WTC11 (cell line): ENCODE measurements around the gene SRRM3. TPM values are rescaled to one million over a fixed set of nuclear protein-coding genes. Genes with fewer than 3 reads are reported as not detected.
"Not testable (repeated sequence)": the region's sequence is repeated elsewhere in the genome, so short reads cannot be mapped to it uniquely, and the experiment has no call there.

Experiments
- ATAC-seq: fragments of 200-7000 bp; cut with Tn5 transposase; 2 replicates; pipeline ENCODE4 v1.10.0; 2021; ENCODE audit warnings: mild to moderate bottlenecking, moderate library complexity
- CTCF ChIA-PET: fragments of 300-600 bp; sonication (Branson Sonifier 250); formaldehyde crosslinking; loops from one replicate; lab custom pipeline; 2021; ENCODE audit warnings: antibody characterized with exemption; lab: Charles Lee
- POLR2A ChIA-PET: fragments of 350-600 bp; sonication (Branson Sonifier 250); formaldehyde crosslinking; loops from one replicate; lab custom pipeline; 2021; ENCODE audit warnings: antibody characterized with exemption; lab: Charles Lee
- DNase-seq: peaks from one replicate; pipeline ENCODE4 v3.0.0; 2021; ENCODE audit warnings: low spot score
- H3K27ac Mint-ChIP-seq: 2 replicates; pipeline ENCODE4 v1.8.0; 2021; ENCODE audit warnings: mixed read lengths
- H3K27me3 Mint-ChIP-seq: 2 replicates; pipeline ENCODE4 v1.8.0; 2021; ENCODE audit warnings: low read depth, mild to moderate bottlenecking, moderate library complexity, mixed read lengths
- H3K36me3 Mint-ChIP-seq: 2 replicates; pipeline ENCODE4 v1.8.0; 2021; ENCODE audit warnings: mixed read lengths
- H3K4me1 Mint-ChIP-seq: 2 replicates; pipeline ENCODE4 v1.8.0; 2022; ENCODE audit warnings: mixed read lengths
- H3K4me3 Mint-ChIP-seq: 2 replicates; pipeline ENCODE4 v1.8.0; 2021; ENCODE audit warnings: mild to moderate bottlenecking, moderate library complexity, mixed read lengths
- H3K9me3 Mint-ChIP-seq: 2 replicates; pipeline ENCODE4 v1.8.0; 2021; ENCODE audit warnings: mixed read lengths
- ATF1 ChIP-seq: sonication (generic); formaldehyde crosslinking; IDR thresholded peaks from 2 replicates; pipeline ENCODE4 v1.8.1; 2023; ENCODE audit warnings: mild to moderate bottlenecking, moderate library complexity, missing genetic modification reagents
- CREB1 ChIP-seq: sonication (generic); formaldehyde crosslinking; IDR thresholded peaks from 2 replicates; pipeline ENCODE4 v1.8.0; 2023; ENCODE audit warnings: mild to moderate bottlenecking, missing genetic modification reagents
- ELF4 ChIP-seq: sonication (generic); formaldehyde crosslinking; IDR thresholded peaks from 2 replicates; pipeline ENCODE4 v1.8.1; 2022; ENCODE audit warnings: low read depth, mild to moderate bottlenecking, moderate library complexity, missing genetic modification reagents
- ERG ChIP-seq: fragments of 250-450 bp; sonication (Bioruptor Pico); IDR thresholded peaks from 2 replicates; pipeline ENCODE4 v1.8.0; 2021; ENCODE audit warnings: mild to moderate bottlenecking
- FOXJ3 ChIP-seq: sonication (generic); formaldehyde crosslinking; IDR thresholded peaks from 2 replicates; pipeline ENCODE4 v1.9.0; 2021; ENCODE audit warnings: missing genetic modification reagents, mild to moderate bottlenecking, borderline replicate concordance
- JAZF1 ChIP-seq: fragments of 250-450 bp; sonication (Bioruptor Pico); IDR thresholded peaks from 2 replicates; pipeline ENCODE4 v1.9.0; 2021; ENCODE audit warnings: moderate library complexity, mild to moderate bottlenecking, inconsistent platforms
- MAX ChIP-seq: sonication (generic); formaldehyde crosslinking; IDR thresholded peaks from 2 replicates; pipeline ENCODE4 v1.8.0; 2022; ENCODE audit warnings: mild to moderate bottlenecking, missing genetic modification reagents
- MYBL2 ChIP-seq: sonication (generic); formaldehyde crosslinking; IDR thresholded peaks from 2 replicates; pipeline ENCODE4 v1.8.1; 2023; ENCODE audit warnings: mild to moderate bottlenecking, moderate library complexity, missing genetic modification reagents
- NFYB ChIP-seq: sonication (generic); formaldehyde crosslinking; conservative IDR thresholded peaks from 2 replicates; pipeline ENCODE4 v1.8.0; 2022; ENCODE audit warnings: low read depth, missing genetic modification reagents
- PREB ChIP-seq: sonication (generic); formaldehyde crosslinking; IDR thresholded peaks from 2 replicates; pipeline ENCODE4 v1.8.1; 2022; ENCODE audit warnings: mild to moderate bottlenecking, missing genetic modification reagents, moderate library complexity, borderline replicate concordance
- RELA ChIP-seq: sonication (generic); formaldehyde crosslinking; IDR thresholded peaks from 2 replicates; pipeline ENCODE4 v1.8.1; 2022; ENCODE audit warnings: missing genetic modification reagents, mild to moderate bottlenecking, borderline replicate concordance
- TP53 ChIP-seq: sonication (generic); formaldehyde crosslinking; IDR thresholded peaks from 2 replicates; pipeline ENCODE4 v1.8.1; 2023; ENCODE audit warnings: mild to moderate bottlenecking, missing genetic modification reagents
- ZBTB21 ChIP-seq: sonication (generic); formaldehyde crosslinking; IDR thresholded peaks from 2 replicates; pipeline ENCODE4 v1.8.1; 2023; ENCODE audit warnings: mild to moderate bottlenecking, missing genetic modification reagents, borderline replicate concordance
- ZNF138 ChIP-seq: sonication (generic); formaldehyde crosslinking; conservative IDR thresholded peaks from 2 replicates; pipeline ENCODE4 v1.8.1; 2022; ENCODE audit warnings: mild to moderate bottlenecking, moderate library complexity, missing genetic modification reagents
- ZNF219 ChIP-seq: sonication (generic); formaldehyde crosslinking; IDR thresholded peaks from 2 replicates; pipeline ENCODE4 v1.8.0; 2023; ENCODE audit warnings: missing genetic modification reagents, mild to moderate bottlenecking, borderline replicate concordance
- ZNF416 ChIP-seq: fragments of 250-450 bp; sonication (Bioruptor Pico); IDR thresholded peaks from 2 replicates; pipeline ENCODE4 v1.9.0; 2021; ENCODE audit warnings: mild to moderate bottlenecking, inconsistent platforms
- ZNF423 ChIP-seq: fragments of 250-450 bp; sonication (Bioruptor Pico); IDR thresholded peaks from 2 replicates; pipeline ENCODE4 v2.1.2; 2022; ENCODE audit warnings: mild to moderate bottlenecking, moderate library complexity
- total RNA-seq: library from RNA; stranded (reverse); gene quantifications from 3 replicates; pipeline ENCODE4 v1.2.3, GENCODE V29; 2021
- TF ChIP-seq, protein P1 (sequence below): sonication (generic); formaldehyde crosslinking; IDR thresholded peaks from 2 replicates; pipeline ENCODE4 v1.8.0; 2023; ENCODE audit warnings: missing genetic modification reagents
- TF ChIP-seq, protein P2 (sequence below): sonication (generic); formaldehyde crosslinking; IDR thresholded peaks from 2 replicates; pipeline ENCODE4 v1.8.0; 2022; ENCODE audit warnings: mild to moderate bottlenecking, missing genetic modification reagents
- TF ChIP-seq, protein P3 (sequence below): fragments of 250-450 bp; sonication (Bioruptor Pico); IDR thresholded peaks from 2 replicates; pipeline ENCODE4 v1.9.0; 2021; ENCODE audit warnings: mild to moderate bottlenecking, borderline replicate concordance

SRRM3 gene
- total RNA-seq, 1 experiment from 2014 or later: 17.7 TPM

DNA sequence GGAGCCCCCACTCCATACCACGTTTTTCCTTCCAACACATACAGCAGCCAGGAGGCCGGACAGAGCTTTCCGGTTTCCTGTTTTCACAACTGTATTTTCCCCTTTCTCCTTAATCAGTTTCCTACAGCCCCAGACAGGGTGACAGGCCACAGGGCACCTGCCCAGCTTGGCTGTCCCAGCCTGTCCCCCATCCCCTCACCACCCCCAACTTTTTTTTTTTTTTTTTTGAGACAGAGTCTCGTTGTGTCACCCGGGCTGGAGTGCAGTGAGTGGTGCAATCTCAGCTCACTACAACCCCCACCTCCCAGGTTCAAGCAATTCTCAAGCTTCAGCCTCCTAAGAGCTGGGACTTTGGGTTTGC, 90.5 kb downstream of the SRRM3 start (continued):
- TF ChIP-seq PREB (CRISPR knock-in tag): no peak

DNA sequence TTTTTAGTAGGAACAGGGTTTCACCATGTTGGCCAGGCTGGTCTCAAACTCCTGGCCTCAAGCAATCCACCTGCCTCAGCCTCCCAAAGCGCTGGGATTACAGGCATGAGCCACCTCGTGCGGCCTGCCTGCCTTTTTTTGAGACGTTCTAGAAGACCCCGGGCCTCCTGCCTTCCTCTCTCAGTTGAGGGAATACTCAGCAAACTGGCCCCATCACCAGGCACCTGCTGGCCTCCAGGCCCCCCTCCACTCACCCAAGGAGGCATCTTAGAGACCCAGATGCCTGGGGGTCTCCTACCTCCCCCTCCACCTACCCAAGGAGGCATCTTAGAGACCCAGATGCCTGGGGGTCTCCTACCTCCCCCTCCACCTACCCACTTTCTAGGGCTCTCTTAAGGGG, 91.2 kb downstream of the SRRM3 start:
- not testable (repeated sequence) for H3K27ac Mint-ChIP-seq, ATAC-seq, DNase-seq, H3K4me3 Mint-ChIP-seq, H3K27me3 Mint-ChIP-seq, H3K36me3 Mint-ChIP-seq, H3K9me3 Mint-ChIP-seq
- H3K4me1 Mint-ChIP-seq: peaks cover 39% of the 10 kb centered on the region
- ChIA-PET CTCF (interaction anchor here (0.7 to 4.1 kb wide), 9 partner anchors 10 to 219 kb away, joined by 4 to 90 read pairs (median 10); partner anchors contain the start of gene HSPB1), POLR2A (interaction anchor here (0.7 kb wide), 1 partner anchor 16 kb away, joined by 3 read pairs; no protein-coding TSS in a partner anchor)

GRCh38 chr7:76293407-76293901, 91.8 kb downstream of the SRRM3 start:
- ATAC-seq (no peak), DNase-seq (no peak)
- Mint-ChIP-seq H3K4me1 (peaks cover 39% of the 10 kb centered on the region), H3K36me3 (no peaks in the 10 kb centered on the region), H3K27ac (peak overlapping the region; percentile 73), H3K27me3 (peaks cover 6% of the 10 kb centered on the region), H3K4me3 (no peak overlapping the region), H3K9me3 (no peaks in the 10 kb centered on the region)
- TF ChIP-seq, protein P1, sequence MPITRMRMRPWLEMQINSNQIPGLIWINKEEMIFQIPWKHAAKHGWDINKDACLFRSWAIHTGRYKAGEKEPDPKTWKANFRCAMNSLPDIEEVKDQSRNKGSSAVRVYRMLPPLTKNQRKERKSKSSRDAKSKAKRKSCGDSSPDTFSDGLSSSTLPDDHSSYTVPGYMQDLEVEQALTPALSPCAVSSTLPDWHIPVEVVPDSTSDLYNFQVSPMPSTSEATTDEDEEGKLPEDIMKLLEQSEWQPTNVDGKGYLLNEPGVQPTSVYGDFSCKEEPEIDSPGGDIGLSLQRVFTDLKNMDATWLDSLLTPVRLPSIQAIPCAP (CRISPR knock-in tag): no peak
- TF ChIP-seq NFYB: no peak
- no peak for TF ChIP-seq ERG (CRISPR knock-in tag)
- TF ChIP-seq MAX (CRISPR knock-in tag): no peak
- no peak for TF ChIP-seq ZBTB21
- TF ChIP-seq JAZF1: no peak
- no peak for TF ChIP-seq ELF4
- TF ChIP-seq ATF1 (CRISPR knock-in tag): no peak
- TF ChIP-seq FOXJ3: no peak
- TF ChIP-seq, protein P2, sequence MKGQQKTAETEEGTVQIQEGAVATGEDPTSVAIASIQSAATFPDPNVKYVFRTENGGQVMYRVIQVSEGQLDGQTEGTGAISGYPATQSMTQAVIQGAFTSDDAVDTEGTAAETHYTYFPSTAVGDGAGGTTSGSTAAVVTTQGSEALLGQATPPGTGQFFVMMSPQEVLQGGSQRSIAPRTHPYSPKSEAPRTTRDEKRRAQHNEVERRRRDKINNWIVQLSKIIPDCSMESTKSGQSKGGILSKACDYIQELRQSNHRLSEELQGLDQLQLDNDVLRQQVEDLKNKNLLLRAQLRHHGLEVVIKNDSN (CRISPR knock-in tag): no peak
- no peak for TF ChIP-seq ZNF416 (CRISPR knock-in tag)
- TF ChIP-seq TP53: no peak
- TF ChIP-seq RELA (CRISPR knock-in tag): no peak
- TF ChIP-seq, protein P3, sequence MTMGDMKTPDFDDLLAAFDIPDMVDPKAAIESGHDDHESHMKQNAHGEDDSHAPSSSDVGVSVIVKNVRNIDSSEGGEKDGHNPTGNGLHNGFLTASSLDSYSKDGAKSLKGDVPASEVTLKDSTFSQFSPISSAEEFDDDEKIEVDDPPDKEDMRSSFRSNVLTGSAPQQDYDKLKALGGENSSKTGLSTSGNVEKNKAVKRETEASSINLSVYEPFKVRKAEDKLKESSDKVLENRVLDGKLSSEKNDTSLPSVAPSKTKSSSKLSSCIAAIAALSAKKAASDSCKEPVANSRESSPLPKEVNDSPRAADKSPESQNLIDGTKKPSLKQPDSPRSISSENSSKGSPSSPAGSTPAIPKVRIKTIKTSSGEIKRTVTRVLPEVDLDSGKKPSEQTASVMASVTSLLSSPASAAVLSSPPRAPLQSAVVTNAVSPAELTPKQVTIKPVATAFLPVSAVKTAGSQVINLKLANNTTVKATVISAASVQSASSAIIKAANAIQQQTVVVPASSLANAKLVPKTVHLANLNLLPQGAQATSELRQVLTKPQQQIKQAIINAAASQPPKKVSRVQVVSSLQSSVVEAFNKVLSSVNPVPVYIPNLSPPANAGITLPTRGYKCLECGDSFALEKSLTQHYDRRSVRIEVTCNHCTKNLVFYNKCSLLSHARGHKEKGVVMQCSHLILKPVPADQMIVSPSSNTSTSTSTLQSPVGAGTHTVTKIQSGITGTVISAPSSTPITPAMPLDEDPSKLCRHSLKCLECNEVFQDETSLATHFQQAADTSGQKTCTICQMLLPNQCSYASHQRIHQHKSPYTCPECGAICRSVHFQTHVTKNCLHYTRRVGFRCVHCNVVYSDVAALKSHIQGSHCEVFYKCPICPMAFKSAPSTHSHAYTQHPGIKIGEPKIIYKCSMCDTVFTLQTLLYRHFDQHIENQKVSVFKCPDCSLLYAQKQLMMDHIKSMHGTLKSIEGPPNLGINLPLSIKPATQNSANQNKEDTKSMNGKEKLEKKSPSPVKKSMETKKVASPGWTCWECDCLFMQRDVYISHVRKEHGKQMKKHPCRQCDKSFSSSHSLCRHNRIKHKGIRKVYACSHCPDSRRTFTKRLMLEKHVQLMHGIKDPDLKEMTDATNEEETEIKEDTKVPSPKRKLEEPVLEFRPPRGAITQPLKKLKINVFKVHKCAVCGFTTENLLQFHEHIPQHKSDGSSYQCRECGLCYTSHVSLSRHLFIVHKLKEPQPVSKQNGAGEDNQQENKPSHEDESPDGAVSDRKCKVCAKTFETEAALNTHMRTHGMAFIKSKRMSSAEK (CRISPR knock-in tag): no peak
- no peak for TF ChIP-seq MYBL2
- no peak for TF ChIP-seq ZNF423
- no peak for TF ChIP-seq CREB1 (CRISPR knock-in tag)
- TF ChIP-seq ZNF219 (CRISPR knock-in tag): no peak
- TF ChIP-seq ZNF138 (CRISPR knock-in tag): no peak
- ChIA-PET POLR2A (no interaction called here), CTCF (interaction anchor here (0.6 to 4.1 kb wide), 4 partner anchors 11 to 75 kb away, joined by 3 to 90 read pairs (median 8); no protein-coding TSS in a partner anchor)
